IMR-90 (cell line): Measurements from ENCODE around the gene TMOD4. TPM values are rescaled to one million over a fixed set of nuclear protein-coding genes. Genes with fewer than 3 reads are reported as not detected.

Experiments
- ATAC-seq: fragments of 200-7000 bp; cut with Tn5 transposase; 2 replicates; pipeline ENCODE4 v1.9.1; 2020; ENCODE audit warnings: low read depth, mild to moderate bottlenecking, moderate library complexity
- BruUV-seq: library from RNA; stranded (reverse); fragments of 400-500 nt; replicated peaks from 2 replicates; lab custom pipeline; 2021; lab: Mats Ljungman, UMichigan
- CTCF ChIA-PET: fragments of 300-600 bp; formaldehyde crosslinking; extraction: SDS; loops from one replicate; lab custom pipeline; 2021; ENCODE audit warnings: antibody characterized with exemption; lab: Yijun Ruan, JAX
- POLR2A ChIA-PET: fragments of 300-600 bp; sonication (Branson Sonifier 250); formaldehyde crosslinking; loops from one replicate; lab custom pipeline; 2022; ENCODE audit warnings: antibody characterized with exemption; ENCODE audit not compliant: unreplicated experiment; lab: Charles Lee
- DNase-seq: peaks from one replicate; pipeline ENCODE4 v3.0.0; 2013
- H2AFZ ChIP-seq: replicated peaks from 2 replicates; pipeline ENCODE3; 2013; ENCODE audit warnings: low read length, mild to moderate bottlenecking; ENCODE audit not compliant: poor library complexity
- H2AK5ac ChIP-seq: 2 replicates; pipeline ENCODE4 v1.6.1; 2013; ENCODE audit warnings: low read depth, low read length, inconsistent platforms
- H2AK9ac ChIP-seq: replicated peaks from 2 replicates; pipeline ENCODE3; 2013; ENCODE audit warnings: mild to moderate bottlenecking, low read depth, low read length, moderate library complexity; ENCODE audit not compliant: poor library complexity
- H2BK120ac ChIP-seq: 2 replicates; pipeline ENCODE4 v1.6.1; 2013; ENCODE audit warnings: low read depth, low read length, inconsistent platforms
- H2BK15ac ChIP-seq: 3 replicates; pipeline ENCODE4 v1.6.1; 2013; ENCODE audit warnings: low read depth, low read length, inconsistent platforms
- H2BK20ac ChIP-seq: 2 replicates; pipeline ENCODE4 v1.6.1; 2013; ENCODE audit warnings: low read depth, mild to moderate bottlenecking, inconsistent platforms, low read length, moderate library complexity
- H2BK5ac ChIP-seq: 2 replicates; pipeline ENCODE4 v1.6.1; 2013; ENCODE audit warnings: mild to moderate bottlenecking, low read depth, low read length, inconsistent platforms; ENCODE audit not compliant: poor library complexity, severe bottlenecking
- H3K14ac ChIP-seq: replicated peaks from 2 replicates; pipeline ENCODE4 v1.6.1; 2013; ENCODE audit warnings: low read depth, low read length, inconsistent platforms
- H3K18ac ChIP-seq: 2 replicates; pipeline ENCODE4 v1.6.1; 2013; ENCODE audit warnings: low read depth, low read length, control low read depth
- H3K23ac ChIP-seq: 2 replicates; pipeline ENCODE4 v1.6.1; 2013; ENCODE audit warnings: low read depth, low read length, inconsistent platforms
- H3K27ac ChIP-seq: 2 replicates; pipeline ENCODE4 v1.5.1; 2013; ENCODE audit warnings: mild to moderate bottlenecking, control low read depth, low read length; ENCODE audit not compliant: insufficient read depth
- H3K27me3 ChIP-seq: 2 replicates; pipeline ENCODE4 v1.6.1; 2013; ENCODE audit warnings: low read length; ENCODE audit not compliant: control insufficient read depth, insufficient read depth
- H3K36me3 ChIP-seq: 2 replicates; pipeline ENCODE4 v1.6.1; 2013; ENCODE audit warnings: low read length, mixed read lengths; ENCODE audit not compliant: control insufficient read depth, insufficient read depth
- H3K4ac ChIP-seq: 2 replicates; pipeline ENCODE4 v1.6.1; 2013; ENCODE audit warnings: low read depth, low read length, inconsistent platforms
- H3K4me1 ChIP-seq: 2 replicates; pipeline ENCODE4 v1.6.1; 2013; ENCODE audit warnings: low read length, mixed read lengths; ENCODE audit not compliant: control insufficient read depth, insufficient read depth
- H3K4me2 ChIP-seq: 2 replicates; pipeline ENCODE4 v1.6.1; 2013; ENCODE audit warnings: low read depth, mild to moderate bottlenecking, control low read depth, low read length, moderate library complexity
- H3K4me3 ChIP-seq: 2 replicates; pipeline ENCODE4 v1.5.1; 2013; ENCODE audit warnings: low read depth, mild to moderate bottlenecking, control low read depth, low read length, moderate library complexity; ENCODE audit not compliant: insufficient read depth
- H3K56ac ChIP-seq: 2 replicates; pipeline ENCODE4 v1.6.1; 2013; ENCODE audit warnings: low read length, inconsistent platforms; ENCODE audit not compliant: insufficient read depth; ENCODE audit errors: extremely low read depth
- H3K79me1 ChIP-seq, 2 experiments: 2 replicates each; pipeline ENCODE4 v1.6.1; 2013; ENCODE audit warnings: low read length in 2 of 2, inconsistent platforms in 1 of 2, low read depth in 1 of 2
- H3K9ac ChIP-seq: 2 replicates; pipeline ENCODE4 v1.6.1; 2013; ENCODE audit warnings: low read depth, low read length, control low read depth
- H3K9me1 ChIP-seq: 2 replicates; pipeline ENCODE4 v1.6.1; 2013; ENCODE audit warnings: low read length, inconsistent platforms; ENCODE audit not compliant: insufficient read depth
- H3K9me3 ChIP-seq: 2 replicates; pipeline ENCODE4 v1.6.1; 2013; ENCODE audit warnings: low read length; ENCODE audit not compliant: control insufficient read depth, insufficient read depth
- H4K20me1 ChIP-seq: 2 replicates; pipeline ENCODE4 v1.6.1; 2013; ENCODE audit warnings: low read length, inconsistent platforms; ENCODE audit not compliant: insufficient read depth
- H4K5ac ChIP-seq: 2 replicates; pipeline ENCODE4 v1.6.1; 2013; ENCODE audit warnings: mild to moderate bottlenecking, low read depth, low read length, control low read depth
- H4K8ac ChIP-seq, 2 experiments: 2 replicates each; pipeline ENCODE4 v1.6.1; 2013; ENCODE audit warnings: low read depth in 2 of 2, low read length in 2 of 2, control low read depth in 1 of 2, inconsistent platforms in 1 of 2
- H4K91ac ChIP-seq: 2 replicates; pipeline ENCODE4 v1.6.1; 2013; ENCODE audit warnings: low read depth, low read length, inconsistent platforms; ENCODE audit not compliant: insufficient read depth
- BHLHE40 ChIP-seq: fragments of 150-350 bp; IDR thresholded peaks from 2 replicates; pipeline ENCODE4 v1.6.1; 2016; ENCODE audit warnings: mild to moderate bottlenecking, low read depth, low read length
- FOS ChIP-seq: fragments of 150-350 bp; IDR thresholded peaks from 2 replicates; pipeline ENCODE4 v1.6.1; 2016; ENCODE audit warnings: low read depth, low read length
- MAZ ChIP-seq: IDR thresholded peaks from 2 replicates; pipeline ENCODE4 v1.6.1; 2012; ENCODE audit warnings: low read depth, mild to moderate bottlenecking, low read length, improper control_type of control experiment, moderate library complexity, borderline replicate concordance
- RCOR1 ChIP-seq: IDR thresholded peaks from 2 replicates; pipeline ENCODE4 v1.6.1; 2012; ENCODE audit warnings: mild to moderate bottlenecking, low read length, improper control_type of control experiment; ENCODE audit not compliant: insufficient replicate concordance
- SMC3 ChIP-seq: fragments of 150-350 bp; IDR thresholded peaks from 2 replicates; pipeline ENCODE4 v1.6.1; 2016; ENCODE audit warnings: low read depth, mild to moderate bottlenecking, antibody characterized with exemption, low read length, moderate library complexity
- USF2 ChIP-seq: fragments of 150-350 bp; IDR thresholded peaks from 2 replicates; pipeline ENCODE4 v1.6.1; 2017; ENCODE audit warnings: mild to moderate bottlenecking, antibody characterized with exemption, low read length, low read depth
- WGBS, 2 experiments: methylation state at CpG; one replicate each; pipeline versions ENCODE4 v1.1.5 to v1.1.7; 2013; ENCODE audit warnings: missing lambda C conversion rate in 2 of 2; ENCODE audit not compliant: insufficient read length in 1 of 2; ENCODE audit errors: extremely low coverage in 2 of 2; 5-methylcytosine and 5-hydroxymethylcytosine counted together
- dilution Hi-C: fragments of 300-500 bp; cut with HindIII; formaldehyde crosslinking; loops from one replicate; pipeline ENCODE4 v1.14.3; 2018; ENCODE audit warnings: low sequenced_read_pairs; ENCODE audit not compliant: unreplicated experiment
- in situ Hi-C: fragments of 300-500 bp; cut with MboI; formaldehyde crosslinking; loops from 3 replicates; pipeline ENCODE4 v1.14.3; 2019; ENCODE audit warnings: low sequenced_read_pairs, inconsistent platforms, mixed read lengths
- intact Hi-C: fragments of 100-400 bp; cut with micrococcal nuclease; formaldehyde crosslinking; loops from 2 replicates; pipeline ENCODE4 v1.10.0; 2022
- polyA plus RNA-seq, 3 experiments: library from polyadenylated mRNA; depleted of rRNA; stranded (reverse); fragments of >200 nt; gene quantifications; 2 replicates each; pipeline ENCODE4 v1.2.3, GENCODE V29; 2012; ENCODE audit warnings: low replicate concordance in 1 of 3
- total RNA-seq: library from RNA; depleted of rRNA; stranded (reverse); fragments of >200 nt; gene quantifications from 2 replicates; pipeline ENCODE4 v1.2.3, GENCODE V29; 2012

The TMOD4 gene
- total and polyA plus RNA-seq, 2 of the 4 experiments (the other 2 are of a cell fraction), result 0.27 TPM; not detected in 1

GRCh38 chr1:151128800-151129199 lies 47.0 kb downstream of the TMOD4 start:
- dilution Hi-C loops, result no loop called here
- Histone ChIP-seq H2BK15ac (no peak overlapping the region), H3K4me1 (no peaks in the 10 kb centered on the region), H3K4me3 (no peak overlapping the region), H3K27me3 (peaks cover 9% of the 10 kb centered on the region), H3K14ac (no peak overlapping the region), H3K4ac (no peak overlapping the region), H3K79me1 (no peaks in the 10 kb centered on the region), H4K5ac (no peak overlapping the region), H3K9ac (no peak overlapping the region), H3K36me3 (no peaks in the 10 kb centered on the region), H2AFZ (no peak overlapping the region), H2AK9ac (no peak overlapping the region), H3K56ac (no peak overlapping the region), H3K27ac (no peak overlapping the region), H3K18ac (no peak overlapping the region), H3K4me2 (no peak overlapping the region), H3K9me1 (no peaks in the 10 kb centered on the region), H2BK20ac (no peak overlapping the region), H2AK5ac (no peak overlapping the region), H4K91ac (no peak overlapping the region), H3K9me3 (no peaks in the 10 kb centered on the region), H3K23ac (no peak overlapping the region), H4K20me1 (no peaks in the 10 kb centered on the region), H2BK120ac (no peak overlapping the region), H4K8ac (no peak overlapping the region), H2BK5ac (no peak overlapping the region)
- DNase-seq, result no peak
- ChIA-PET CTCF (interaction anchor here (1.0 kb wide), 1 partner anchor 29 kb away, joined by 3 read pairs; no protein-coding TSS in a partner anchor), POLR2A (interaction anchor here (0.6 to 0.7 kb wide), 2 partner anchors 28 to 160 kb away, joined by 3 to 5 read pairs; no protein-coding TSS in a partner anchor)
- intact Hi-C loops, result no loop called here
- no CpG with 5 or more reads among the region's 6 CpGs for WGBS, 2 experiments
- ATAC-seq, result no peak
- BruUV-seq, result no TSS peak
- TF ChIP-seq FOS, result no peak
- TF ChIP-seq MAZ, result no peak
- TF ChIP-seq RCOR1, result no peak
- no peak for TF ChIP-seq USF2
- TF ChIP-seq SMC3, result no peak
- TF ChIP-seq BHLHE40, result no peak
- in situ Hi-C loops, result no loop called here
